Spinal cord (tissue), 10 donors: ENCODE data around the gene VANGL2. TPM values are rescaled to one million over a fixed set of nuclear protein-coding genes. Genes with fewer than 3 reads are reported as not detected.

Experiments used
- DNase-seq, 6 donors: peaks; one replicate each; pipeline versions ENCODE4 v3.0.0 to v3.0.0-alpha.2; 2013 to 2015; ENCODE audit warnings: low spot score in 6 of 6, low read depth in 4 of 6
- H3K27ac ChIP-seq: one replicate; pipeline ENCODE4 v1.5.1; 2013; ENCODE audit warnings: low read depth, low read length, control low read depth
- H3K27me3 ChIP-seq: one replicate; pipeline ENCODE4 v1.6.1; 2013; ENCODE audit warnings: low read length; ENCODE audit not compliant: control insufficient read depth, insufficient read depth
- H3K36me3 ChIP-seq: one replicate; pipeline ENCODE4 v1.6.1; 2013; ENCODE audit warnings: low read length; ENCODE audit not compliant: control insufficient read depth, insufficient read depth
- H3K4me1 ChIP-seq: one replicate; pipeline ENCODE4 v1.6.1; 2013; ENCODE audit warnings: low read length; ENCODE audit not compliant: control insufficient read depth, insufficient read depth
- H3K4me3 ChIP-seq: one replicate; pipeline ENCODE4 v1.5.1; 2013; ENCODE audit warnings: low read depth, low read length, control low read depth
- H3K9me3 ChIP-seq: one replicate; pipeline ENCODE4 v1.6.1; 2013; ENCODE audit warnings: low read length; ENCODE audit not compliant: control insufficient read depth, insufficient read depth
- WGBS: methylation state at CpG from one replicate; pipeline ENCODE4 v1.1.5; 2013; ENCODE audit warnings: missing lambda C conversion rate; ENCODE audit not compliant: insufficient coverage; 5-methylcytosine and 5-hydroxymethylcytosine counted together
- polyA plus RNA-seq, 2 donors: library from polyadenylated mRNA; unstranded; fragments of 120-200 nt; gene quantifications; one replicate each; pipeline ENCODE4 v1.2.1, GENCODE V29; 2013; ENCODE audit not compliant: insufficient read length in 2 of 2
- total RNA-seq, 2 donors: library from RNA; depleted of rRNA in 1 of 2; stranded (reverse); fragments of 120-200 nt in 1 of 2; fragments of >200 nt in 1 of 2; gene quantifications; one replicate each; pipeline versions ENCODE4 v1.2.3 to v1.2.4, GENCODE V29; 2013 to 2014
- donor health status: healthy.

Gene VANGL2
- total and polyA plus RNA-seq, 4 donors: 8.7 to 67.0 (median 37.1) TPM

DNA sequence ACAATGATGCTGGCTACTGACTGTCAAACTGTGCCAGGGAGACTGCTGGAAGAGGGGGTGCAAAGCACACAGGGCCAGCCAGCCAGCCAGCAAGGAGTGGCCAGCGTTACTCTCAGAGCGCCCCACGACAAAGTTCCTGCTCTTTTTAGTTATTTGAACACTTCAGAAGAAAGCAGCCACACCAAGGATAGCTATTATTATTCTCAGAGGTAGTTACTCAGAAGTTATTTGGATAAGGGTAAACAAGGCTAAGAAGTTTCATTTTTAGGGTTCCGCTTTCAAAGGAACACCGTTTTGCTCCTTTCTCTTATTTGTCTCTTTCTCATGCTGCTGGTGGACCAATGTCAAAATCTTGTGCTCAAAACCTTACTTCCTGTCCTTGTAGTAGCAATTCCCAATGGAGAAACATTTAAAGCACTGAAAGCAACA, 59.9 kb downstream of the VANGL2 start:
- Histone ChIP-seq H3K4me3 (no peak overlapping the region), H3K9me3 (no peaks in the 10 kb centered on the region), H3K36me3 (no peaks in the 10 kb centered on the region), H3K4me1 (no peaks in the 10 kb centered on the region), H3K27ac (no peak overlapping the region), H3K27me3 (no peaks in the 10 kb centered on the region)
- no CpG with 5 or more reads among the region's 5 CpGs for WGBS
- DNase-seq: no peak

DNA sequence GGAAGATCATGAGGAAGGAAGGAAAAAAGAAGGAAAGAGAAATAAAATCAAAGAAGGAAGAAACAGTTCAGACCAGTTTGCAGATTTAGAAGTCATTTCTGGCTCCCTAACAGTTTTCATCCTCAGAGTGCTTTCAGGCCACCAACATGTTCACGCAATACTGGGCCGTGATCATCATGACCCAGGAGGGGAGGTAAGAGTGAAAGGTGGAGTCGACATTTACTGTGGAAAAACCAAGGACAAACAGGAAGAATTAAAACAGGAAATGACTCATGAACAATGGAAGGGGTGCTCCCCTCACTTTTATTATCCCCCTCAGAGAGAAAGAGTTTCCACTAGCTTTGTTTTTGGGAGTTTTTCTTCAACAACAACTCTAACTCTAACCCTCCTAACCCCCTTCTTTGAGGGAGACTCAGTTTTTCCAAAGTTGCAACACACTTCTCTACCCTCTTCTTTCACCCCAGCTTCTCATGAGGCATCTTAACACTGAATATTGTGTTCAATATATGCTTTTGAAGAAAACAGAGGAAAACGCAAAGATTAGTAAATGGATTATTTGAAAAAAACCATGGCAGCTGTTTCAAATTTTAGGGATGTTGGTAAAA, 60.4 kb downstream of the VANGL2 start:
- no peak for DNase-seq
- no peaks in the 10 kb centered on the region for H3K36me3 ChIP-seq
- no peaks in the 10 kb centered on the region for H3K27me3 ChIP-seq
- 100% methylated on average over 1 of the region's 4 CpGs for WGBS
- H3K27ac ChIP-seq: no peak overlapping the region
- no peaks in the 10 kb centered on the region for H3K4me1 ChIP-seq
- no peaks in the 10 kb centered on the region for H3K9me3 ChIP-seq
- no peak overlapping the region for H3K4me3 ChIP-seq

DNA sequence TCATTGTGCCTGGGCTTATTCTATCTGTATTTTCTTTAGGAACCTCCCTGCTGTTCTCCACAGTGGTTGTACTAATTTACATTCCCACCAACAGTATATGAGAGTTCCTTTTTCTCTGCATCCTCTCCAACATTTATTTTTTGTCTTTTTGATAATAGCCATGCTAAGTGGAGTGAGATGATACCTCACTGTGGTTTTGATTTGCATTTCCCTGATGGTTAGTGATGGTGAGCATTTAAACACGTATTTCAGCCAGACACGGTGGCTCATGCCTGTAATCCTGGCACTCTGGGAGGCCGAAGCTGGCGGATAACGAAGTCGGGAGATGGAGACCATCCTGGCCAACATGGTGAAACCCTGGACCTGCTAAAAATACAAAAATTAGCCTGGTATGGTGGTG, 64.8 kb downstream of the VANGL2 start:
- Histone ChIP-seq H3K27ac (no peak overlapping the region), H3K4me3 (no peak overlapping the region), H3K36me3 (no peaks in the 10 kb centered on the region), H3K4me1 (no peaks in the 10 kb centered on the region), H3K27me3 (no peaks in the 10 kb centered on the region), H3K9me3 (no peaks in the 10 kb centered on the region)
- DNase-seq: no peak
- 93% methylated on average over 6 of the region's 6 CpGs for WGBS

DNA sequence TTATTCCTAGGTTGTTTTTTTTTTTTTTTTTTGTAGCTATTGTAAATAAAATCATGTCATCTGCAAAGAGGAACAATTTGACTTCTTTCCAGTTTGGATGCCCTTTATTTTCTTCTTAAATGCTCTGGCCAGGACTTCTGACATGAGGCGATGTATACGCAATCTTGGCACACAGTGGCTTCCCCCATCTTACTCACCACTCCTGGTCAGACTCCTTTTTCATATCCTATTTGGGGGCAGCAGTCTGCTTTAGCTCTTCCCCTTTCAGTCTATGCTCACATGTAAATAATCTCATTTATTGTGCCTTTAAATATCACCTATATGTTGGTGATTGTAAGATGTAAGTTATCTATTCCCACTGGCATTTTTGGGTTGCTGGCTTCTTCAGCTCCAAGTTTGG, 66.6 kb downstream of the VANGL2 start:
- H3K36me3 ChIP-seq: no peaks in the 10 kb centered on the region

DNA sequence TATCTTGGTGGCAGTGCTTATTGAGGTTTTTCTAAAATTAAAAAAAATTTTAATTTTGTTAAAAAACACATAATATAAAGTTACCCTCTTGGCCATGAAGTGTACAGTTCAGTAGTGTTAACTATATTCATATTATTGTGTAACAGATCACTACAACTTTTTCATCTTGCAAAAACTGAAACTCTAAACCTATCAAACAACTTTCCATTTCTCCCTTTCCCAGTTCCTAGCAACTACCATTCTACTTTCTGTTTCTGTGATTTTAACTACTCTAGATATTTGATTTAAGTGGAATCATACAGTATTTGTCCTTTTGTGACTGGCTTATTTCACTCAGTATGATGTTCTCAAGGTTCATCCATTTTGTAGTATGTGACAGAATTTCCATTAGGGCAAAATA, 67.2 kb downstream of the VANGL2 start:
- DNase-seq: no peak
- Histone ChIP-seq H3K36me3 (no peaks in the 10 kb centered on the region), H3K4me1 (no peaks in the 10 kb centered on the region), H3K27ac (no peak overlapping the region), H3K4me3 (no peak overlapping the region), H3K9me3 (no peaks in the 10 kb centered on the region), H3K27me3 (no peaks in the 10 kb centered on the region)

More for the DNA sequence above, 66.6 kb downstream of the VANGL2 start:
- no peak overlapping the region for H3K27ac ChIP-seq
- no peak overlapping the region for H3K4me3 ChIP-seq
- no peaks in the 10 kb centered on the region for H3K4me1 ChIP-seq
- WGBS: 94% methylated on average over 2 of the region's 2 CpGs
- no peak for DNase-seq
- H3K9me3 ChIP-seq: no peaks in the 10 kb centered on the region
- no peaks in the 10 kb centered on the region for H3K27me3 ChIP-seq

DNA sequence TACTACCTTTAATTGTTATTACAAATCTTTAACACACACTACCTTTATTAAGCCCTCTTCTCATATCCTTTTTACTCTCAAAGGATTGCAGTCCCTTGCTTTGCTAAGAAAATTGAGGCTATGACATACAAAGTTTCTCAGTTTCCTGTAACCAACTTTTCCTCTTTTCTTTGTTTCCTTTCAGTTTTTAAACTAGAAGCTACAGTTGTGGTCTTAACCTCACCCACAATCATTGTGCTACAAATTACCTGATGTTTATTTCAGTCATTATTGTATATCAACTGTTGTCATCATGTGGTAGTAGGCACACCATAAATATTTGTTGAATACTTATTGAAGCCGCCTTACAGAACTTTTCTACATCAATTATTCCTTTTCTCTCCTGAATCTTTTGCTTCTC, 70.9 kb downstream of the VANGL2 start:
- Histone ChIP-seq H3K4me3 (no peak overlapping the region), H3K9me3 (no peaks in the 10 kb centered on the region), H3K4me1 (no peaks in the 10 kb centered on the region), H3K27me3 (no peaks in the 10 kb centered on the region), H3K27ac (no peak overlapping the region), H3K36me3 (no peaks in the 10 kb centered on the region)
- no CpG with 5 or more reads among the region's 1 CpG for WGBS
- DNase-seq: no peak

DNA sequence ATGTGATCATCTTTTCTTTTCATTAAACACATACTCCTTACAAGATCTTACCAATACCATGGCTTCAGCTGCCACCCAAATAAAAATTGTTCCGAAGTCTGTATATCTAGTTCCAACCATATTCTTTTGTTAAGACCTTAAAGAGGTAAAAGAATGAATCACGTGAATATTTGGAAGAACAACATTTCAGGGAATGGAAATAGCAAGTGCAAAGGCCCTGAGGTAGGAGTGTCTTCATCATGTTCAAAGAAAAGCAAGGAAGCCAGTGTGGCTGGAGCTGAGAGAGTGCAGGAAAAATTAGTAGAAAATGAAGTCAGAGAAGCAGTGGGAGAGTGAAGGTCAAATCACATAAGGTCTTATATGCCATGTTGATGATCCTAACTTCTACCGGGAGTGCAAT, 71.7 kb downstream of the VANGL2 start:
- 83% methylated on average over 2 of the region's 3 CpGs for WGBS
- Histone ChIP-seq H3K36me3 (no peaks in the 10 kb centered on the region), H3K4me3 (no peak overlapping the region), H3K4me1 (no peaks in the 10 kb centered on the region), H3K27me3 (no peaks in the 10 kb centered on the region), H3K9me3 (no peaks in the 10 kb centered on the region), H3K27ac (no peak overlapping the region)
- no peak for DNase-seq

DNA sequence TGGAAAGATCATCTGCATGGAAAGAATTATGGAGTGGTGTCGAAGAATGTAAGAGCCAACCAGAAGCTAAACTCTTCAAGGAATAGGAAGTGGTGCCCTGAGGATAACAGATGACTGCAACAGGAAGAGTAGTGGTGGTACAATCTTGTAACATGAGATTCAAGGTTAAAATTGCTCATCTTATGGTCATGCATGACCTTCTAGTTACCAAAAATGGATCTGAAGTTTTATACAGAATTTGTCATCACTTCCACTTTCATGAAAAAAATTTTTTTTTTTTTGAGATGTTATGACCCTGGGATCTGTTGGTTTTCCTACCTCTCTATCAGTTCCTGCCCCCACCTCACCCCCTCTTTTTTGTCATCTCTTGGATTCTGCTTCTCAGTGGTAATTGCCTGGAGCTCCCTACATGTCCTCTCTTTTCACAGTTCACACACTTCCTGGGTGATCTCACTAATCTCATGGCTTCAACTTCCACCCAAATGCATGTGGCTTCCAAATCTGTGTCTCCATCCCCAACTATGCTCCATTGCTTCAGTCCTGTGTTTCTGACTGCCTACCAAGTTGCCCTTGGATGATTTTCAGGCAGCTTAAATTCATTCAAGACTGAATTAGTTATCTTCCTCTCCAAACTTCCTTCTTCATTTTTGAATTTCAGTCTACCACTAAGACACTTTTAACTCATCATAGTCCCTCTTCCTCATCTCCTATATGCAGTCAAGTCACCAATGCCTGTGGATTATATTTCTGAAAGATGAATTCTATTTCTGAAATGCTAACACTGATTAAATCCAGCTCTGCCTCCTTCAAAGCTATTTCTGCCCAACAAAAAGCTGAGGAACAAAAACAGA, 74.3 kb downstream of the VANGL2 start:
- no peaks in the 10 kb centered on the region for H3K9me3 ChIP-seq
- no peak overlapping the region for H3K27ac ChIP-seq
- H3K4me1 ChIP-seq: no peaks in the 10 kb centered on the region
- no peak overlapping the region for H3K4me3 ChIP-seq
- no peaks in the 10 kb centered on the region for H3K27me3 ChIP-seq
- 88% methylated on average over 1 of the region's 1 CpG for WGBS
- no peaks in the 10 kb centered on the region for H3K36me3 ChIP-seq
- DNase-seq: no peak
